GM12878 (cell line): Measurements from ENCODE around the gene CAMK2B. TPM values are rescaled to one million over a fixed set of nuclear protein-coding genes. Genes with fewer than 3 reads are reported as not detected.

Experiments used
- ATAC-seq: fragments of 200-7000 bp; cut with Tn5 transposase; 3 replicates; pipeline ENCODE4 v1.9.1; 2020; ENCODE audit warnings: mild to moderate bottlenecking, moderate library complexity
- BruUV-seq: library from RNA; stranded (reverse); fragments of 400-500 nt; replicated peaks from 2 replicates; lab custom pipeline; 2021; lab: Mats Ljungman, UMichigan
- CTCF ChIA-PET: fragments of 300-600 bp; sonication (Branson Sonifier 250); formaldehyde crosslinking; extraction: SDS; loops from one replicate; lab custom pipeline; 2021; ENCODE audit warnings: inconsistent platforms; lab: Yijun Ruan, JAX
- POLR2A ChIA-PET: fragments of 350-600 bp; formaldehyde crosslinking; extraction: SDS; loops from one replicate; lab custom pipeline; 2021; ENCODE audit warnings: inconsistent platforms; lab: Charles Lee
- RAD21 ChIA-PET: fragments of 300-600 bp; sonication (Branson Sonifier 250); formaldehyde crosslinking; loops from one replicate; lab custom pipeline; 2023; ENCODE audit warnings: antibody characterized with exemption; ENCODE audit not compliant: unreplicated experiment; lab: Charles Lee
- SMC1A ChIA-PET: fragments of 300-600 bp; sonication (Branson Sonifier 250); formaldehyde crosslinking; loops from one replicate; lab custom pipeline; 2023; ENCODE audit not compliant: unreplicated experiment, uncharacterized antibody; lab: Charles Lee
- DNase-seq: peaks from one replicate; pipeline ENCODE4 v3.0.0-alpha.2; 2011; ENCODE audit warnings: low read depth, low spot score
- FAIRE-seq: peaks from 3 replicates; lab custom pipeline; 2011; peaks lifted over from hg19 to GRCh38; lab: Jason Lieb, UNC
- H2AFZ ChIP-seq: 2 replicates; pipeline ENCODE4 v1.6.0; 2011; ENCODE audit warnings: low read depth, low read length, control low read depth; ENCODE audit not compliant: control insufficient read depth
- H3K27ac ChIP-seq: 2 replicates; pipeline ENCODE4 v1.5.1; 2011; ENCODE audit warnings: control low read depth; ENCODE audit not compliant: control insufficient read depth, insufficient read depth
- H3K27me3 ChIP-seq, 2 experiments: replicated peaks in 1 of 2; 2 replicates each; pipeline versions ENCODE4 v1.6.0 to v1.6.1; 2011; ENCODE audit warnings: low read length in 1 of 2; ENCODE audit not compliant: control insufficient read depth in 2 of 2, insufficient read depth in 2 of 2
- H3K36me3 ChIP-seq, 2 experiments: 2 replicates each; pipeline ENCODE4 v1.5.1; 2011; ENCODE audit warnings: low read length in 1 of 2; ENCODE audit not compliant: control insufficient read depth in 2 of 2, insufficient read depth in 2 of 2
- H3K4me1 ChIP-seq: 2 replicates; pipeline ENCODE4 v1.6.1; 2011; ENCODE audit warnings: mild to moderate bottlenecking, low read length, moderate library complexity, mixed read lengths; ENCODE audit not compliant: control insufficient read depth, insufficient read depth
- H3K4me2 ChIP-seq: 2 replicates; pipeline ENCODE4 v1.6.0; 2011; ENCODE audit warnings: control low read depth; ENCODE audit not compliant: control insufficient read depth, insufficient read depth
- H3K4me3 ChIP-seq: fragments of 200-600 bp; sonication (generic); 2 replicates; pipeline ENCODE4 v1.5.1; 2016
- H3K79me2 ChIP-seq: 2 replicates; pipeline ENCODE4 v1.6.0; 2011; ENCODE audit warnings: low read length; ENCODE audit not compliant: control insufficient read depth, insufficient read depth
- H3K9ac ChIP-seq: 2 replicates; pipeline ENCODE4 v1.8.0; 2011; ENCODE audit warnings: low read length, control low read depth, mixed read lengths; ENCODE audit not compliant: control insufficient read depth, insufficient read depth
- H3K9me3 ChIP-seq: replicated peaks from 3 replicates; pipeline ENCODE4 v1.5.1; 2011; ENCODE audit warnings: mild to moderate bottlenecking, low read length; ENCODE audit not compliant: control insufficient read depth, insufficient read depth
- H4K20me1 ChIP-seq: 2 replicates; pipeline ENCODE4 v1.6.0; 2011; ENCODE audit not compliant: control insufficient read depth, insufficient read depth
- CEBPB ChIP-seq, 2 experiments: fragments of 150-350 bp in 1 of 2; IDR thresholded peaks; 2 replicates each; pipeline ENCODE4 v1.6.1; 2012 to 2014; ENCODE audit warnings: low read depth in 2 of 2, low read length in 2 of 2, borderline replicate concordance in 1 of 2, inconsistent platforms in 1 of 2
- CHD2 ChIP-seq: IDR thresholded peaks from 2 replicates; pipeline ENCODE4 v1.6.1; 2011; ENCODE audit warnings: low read depth, low read length, improper control_type of control experiment, borderline replicate concordance
- CREB1 ChIP-seq: IDR thresholded peaks from 2 replicates; pipeline ENCODE4 v1.6.1; 2012; ENCODE audit warnings: low read depth, mild to moderate bottlenecking, inconsistent platforms
- KDM1A ChIP-seq: fragments of 200-600 bp; sonication (generic); IDR thresholded peaks from 2 replicates; pipeline ENCODE4 v1.6.1; 2016; ENCODE audit warnings: borderline replicate concordance
- MYC ChIP-seq: IDR thresholded peaks from 2 replicates; pipeline ENCODE4 v1.6.1; 2011; ENCODE audit warnings: mild to moderate bottlenecking, low read length, moderate library complexity, inconsistent platforms; ENCODE audit not compliant: insufficient read depth, insufficient replicate concordance, insufficient read length, severe bottlenecking
- RUNX3 ChIP-seq: IDR thresholded peaks from 2 replicates; pipeline ENCODE4 v1.6.1; 2012; ENCODE audit warnings: low read length, inconsistent platforms
- SIN3A ChIP-seq: IDR thresholded peaks from 2 replicates; pipeline ENCODE4 v1.6.1; 2012; ENCODE audit warnings: low read depth, low read length, improper control_type of control experiment
- WGBS: methylation state at CpG from one replicate; pipeline ENCODE4 v1.1.6; 2016; ENCODE audit warnings: low lambda C conversion rate; ENCODE audit not compliant: insufficient replicate concordance, insufficient coverage; ENCODE audit errors: missing lambda C conversion rate; 5-methylcytosine and 5-hydroxymethylcytosine counted together
- in situ Hi-C: fragments of 300-500 bp; cut with MboI; formaldehyde crosslinking; loops from 9 replicates; pipeline ENCODE4 v1.14.3; 2018; ENCODE audit warnings: mixed read lengths
- intact Hi-C: fragments of 100-400 bp; cut with micrococcal nuclease; formaldehyde crosslinking; loops from one replicate; pipeline ENCODE4 v1.14.2; 2022; ENCODE audit not compliant: unreplicated experiment
- polyA plus RNA-seq, 11 experiments: library from polyadenylated mRNA; depleted of rRNA in 4 of 11; unstranded in 6 of 11; stranded (reverse) in 5 of 11; fragments of >200 nt; fragmentation: Nextera tagmentation in 4 of 11; fragmentation: Illumina TruSeq in 1 of 11; extraction: Ambion mirVana in 4 of 11; extraction: Trizol in 1 of 11; gene quantifications; 1 replicate in 1 of 11; 2 replicates in 10 of 11; pipeline versions ENCODE4 v1.2.1 to v1.2.3, GENCODE V29; 2011 to 2016; ENCODE audit warnings: inconsistent platforms in 2 of 11, missing spikeins in 2 of 11, low read depth in 1 of 11
- total RNA-seq, 4 experiments: library from RNA; depleted of rRNA in 3 of 4; stranded (reverse); fragments of >200 nt in 3 of 4; fragmentation: Illumina TruSeq in 1 of 4; extraction: Trizol in 1 of 4; gene quantifications; 2 replicates each; pipeline versions ENCODE4 v1.2.1 to v1.2.3, GENCODE V29; 2013 to 2021
- TF ChIP-seq, protein P1 (sequence below): fragments of 450-650 bp; IDR thresholded peaks from 2 replicates; pipeline ENCODE4 v1.6.1; 2017; ENCODE audit warnings: mild to moderate bottlenecking, moderate library complexity

The CAMK2B gene
- total and polyA plus RNA-seq, 10 of the 15 experiments (the other 5 are each of a cell fraction or from before 2014, with no cell fraction given) = 0.06 to 0.23 (median 0.11) TPM; not detected in 5

DNA sequence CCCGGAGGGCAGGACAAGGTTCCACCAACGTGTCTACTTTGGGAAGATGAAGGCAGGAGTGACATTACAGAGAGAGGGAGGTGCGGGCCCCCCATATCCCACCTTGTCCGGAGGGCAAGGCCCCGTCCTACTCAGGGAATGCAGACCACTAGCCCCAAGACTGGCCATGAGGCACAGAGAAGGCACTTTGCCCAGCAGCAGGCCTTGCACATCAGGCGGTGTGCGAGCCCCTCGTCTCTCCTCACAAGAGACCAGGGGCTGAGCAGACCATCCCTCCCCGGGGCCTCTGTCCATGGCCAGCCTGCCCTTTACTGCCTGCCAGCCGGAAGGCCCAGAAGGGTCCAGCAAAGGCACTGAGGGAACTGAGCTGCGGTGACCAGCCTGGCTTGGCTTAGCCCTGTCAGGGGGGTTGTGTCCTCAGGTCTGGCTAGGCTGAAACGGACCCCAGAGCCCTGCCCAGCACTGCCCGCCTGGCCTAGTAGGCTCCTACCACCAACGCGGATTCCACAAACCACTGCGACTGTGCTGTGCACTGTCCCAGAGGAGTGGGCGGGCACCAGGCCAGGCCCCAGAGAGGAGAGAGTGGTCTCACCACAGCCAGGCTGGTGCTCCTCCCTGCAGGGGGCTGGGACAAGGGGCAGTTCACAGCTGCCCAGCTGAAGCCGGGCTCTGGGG, 16.7 kb downstream of the CAMK2B start:
- no peak overlapping the region for H3K27ac ChIP-seq
- WGBS = 70% methylated on average over 18 of the region's 18 CpGs
- intact Hi-C loops = no loop called here
- no peaks in the 10 kb centered on the region for H4K20me1 ChIP-seq
- CTCF ChIA-PET = interaction anchor here (0.8 kb wide), 1 partner anchor 49 kb away, joined by 3 read pairs; no protein-coding TSS in a partner anchor
- H3K4me3 ChIP-seq = no peak overlapping the region
- H3K36me3 ChIP-seq = no peaks in the 10 kb centered on the region
- H2AFZ ChIP-seq = no peak overlapping the region
- TF ChIP-seq CREB1 (no peak), SIN3A (no peak), CEBPB (IDR thresholded peaks at IDR 0.05; ENCODE audit: borderline replicate concordance in 1 of 2, low read depth in 2 of 2, low read length in 2 of 2) (no peak), RUNX3 (no peak), MYC (no peak), CHD2 (no peak), KDM1A (no peak)
- TF ChIP-seq, protein P1, sequence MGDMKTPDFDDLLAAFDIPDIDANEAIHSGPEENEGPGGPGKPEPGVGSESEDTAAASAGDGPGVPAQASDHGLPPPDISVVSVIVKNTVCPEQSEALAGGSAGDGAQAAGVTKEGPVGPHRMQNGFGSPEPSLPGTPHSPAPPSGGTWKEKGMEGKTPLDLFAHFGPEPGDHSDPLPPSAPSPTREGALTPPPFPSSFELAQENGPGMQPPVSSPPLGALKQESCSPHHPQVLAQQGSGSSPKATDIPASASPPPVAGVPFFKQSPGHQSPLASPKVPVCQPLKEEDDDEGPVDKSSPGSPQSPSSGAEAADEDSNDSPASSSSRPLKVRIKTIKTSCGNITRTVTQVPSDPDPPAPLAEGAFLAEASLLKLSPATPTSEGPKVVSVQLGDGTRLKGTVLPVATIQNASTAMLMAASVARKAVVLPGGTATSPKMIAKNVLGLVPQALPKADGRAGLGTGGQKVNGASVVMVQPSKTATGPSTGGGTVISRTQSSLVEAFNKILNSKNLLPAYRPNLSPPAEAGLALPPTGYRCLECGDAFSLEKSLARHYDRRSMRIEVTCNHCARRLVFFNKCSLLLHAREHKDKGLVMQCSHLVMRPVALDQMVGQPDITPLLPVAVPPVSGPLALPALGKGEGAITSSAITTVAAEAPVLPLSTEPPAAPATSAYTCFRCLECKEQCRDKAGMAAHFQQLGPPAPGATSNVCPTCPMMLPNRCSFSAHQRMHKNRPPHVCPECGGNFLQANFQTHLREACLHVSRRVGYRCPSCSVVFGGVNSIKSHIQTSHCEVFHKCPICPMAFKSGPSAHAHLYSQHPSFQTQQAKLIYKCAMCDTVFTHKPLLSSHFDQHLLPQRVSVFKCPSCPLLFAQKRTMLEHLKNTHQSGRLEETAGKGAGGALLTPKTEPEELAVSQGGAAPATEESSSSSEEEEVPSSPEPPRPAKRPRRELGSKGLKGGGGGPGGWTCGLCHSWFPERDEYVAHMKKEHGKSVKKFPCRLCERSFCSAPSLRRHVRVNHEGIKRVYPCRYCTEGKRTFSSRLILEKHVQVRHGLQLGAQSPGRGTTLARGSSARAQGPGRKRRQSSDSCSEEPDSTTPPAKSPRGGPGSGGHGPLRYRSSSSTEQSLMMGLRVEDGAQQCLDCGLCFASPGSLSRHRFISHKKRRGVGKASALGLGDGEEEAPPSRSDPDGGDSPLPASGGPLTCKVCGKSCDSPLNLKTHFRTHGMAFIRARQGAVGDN = no peak
- no peaks in the 10 kb centered on the region for H3K9me3 ChIP-seq
- BruUV-seq = no TSS peak
- H3K4me1 ChIP-seq = no peaks in the 10 kb centered on the region; the same call in 1 of the 2 replicates
- SMC1A ChIA-PET = interaction anchor here (0.6 to 1.5 kb wide), 3 partner anchors 10 to 67 kb away, joined by 3 to 4 read pairs (median 4); no protein-coding TSS in a partner anchor
- H3K79me2 ChIP-seq = no peaks in the 10 kb centered on the region
- no peak for DNase-seq
- RAD21 ChIA-PET = no interaction called here
- peaks cover 0 to 2% of the 10 kb centered on the region in 2 experiments; a peak in 3 of 4 replicates for H3K27me3 ChIP-seq
- in situ Hi-C loops = no loop called here
- no peak overlapping the region for H3K9ac ChIP-seq
- POLR2A ChIA-PET = interaction anchor here (1.1 kb wide), 1 partner anchor 49 kb away, joined by 9 read pairs; no protein-coding TSS in a partner anchor
- FAIRE-seq = no peak
- no peak overlapping the region for H3K4me2 ChIP-seq
- no peak for ATAC-seq
